WERI-Rb-1 (cell line): ENCODE results near the gene KHSRP.
A peak's percentile ranks its signal among the peaks of the same experiment; 100 is the strongest.

Experiments used
- DNase-seq: peaks from one replicate; pipeline ENCODE4 v3.0.0-alpha.2; 2020
- H3K27ac ChIP-seq: fragments of 250-450 bp; sonication (Bioruptor Pico); 2 replicates; pipeline ENCODE4 v1.5.1; 2020; ENCODE audit warnings: mild to moderate bottlenecking, moderate library complexity
- H3K27me3 ChIP-seq: fragments of 250-450 bp; sonication (Bioruptor Pico); 2 replicates; pipeline ENCODE4 v1.5.1; 2021; ENCODE audit warnings: mild to moderate bottlenecking, low read depth, moderate library complexity; ENCODE audit not compliant: insufficient read depth, severe bottlenecking
- H3K36me3 ChIP-seq: fragments of 250-450 bp; sonication (Bioruptor Pico); 2 replicates; pipeline ENCODE4 v1.5.1; 2020; ENCODE audit warnings: mild to moderate bottlenecking, moderate library complexity
- H3K4me3 ChIP-seq: 2 replicates; pipeline ENCODE4 v1.5.1; 2011; ENCODE audit warnings: low read depth, mild to moderate bottlenecking, control low read depth, low read length
- H3K9me3 ChIP-seq: fragments of 250-450 bp; sonication (Bioruptor Pico); 2 replicates; pipeline ENCODE4 v1.5.1; 2021; ENCODE audit warnings: mild to moderate bottlenecking, moderate library complexity; ENCODE audit not compliant: severe bottlenecking
- TF ChIP-seq, protein P1 (sequence below): IDR thresholded peaks from 2 replicates; pipeline ENCODE4 v1.5.1; 2011; ENCODE audit warnings: low read depth, mild to moderate bottlenecking, control low read depth, inconsistent platforms, low read length

The KHSRP gene

GRCh38 chr19:6393983-6394412, 30.6 kb downstream of the KHSRP start:
- Histone ChIP-seq H3K27me3 (no peaks in the 10 kb centered on the region), H3K27ac (peak overlapping the region; percentile 94), H3K36me3 (peaks cover 22% of the 10 kb centered on the region), H3K9me3 (no peaks in the 10 kb centered on the region), H3K4me3 (peak overlapping the region; percentile 91)
- DNase-seq = no peak
- TF ChIP-seq, protein P1, sequence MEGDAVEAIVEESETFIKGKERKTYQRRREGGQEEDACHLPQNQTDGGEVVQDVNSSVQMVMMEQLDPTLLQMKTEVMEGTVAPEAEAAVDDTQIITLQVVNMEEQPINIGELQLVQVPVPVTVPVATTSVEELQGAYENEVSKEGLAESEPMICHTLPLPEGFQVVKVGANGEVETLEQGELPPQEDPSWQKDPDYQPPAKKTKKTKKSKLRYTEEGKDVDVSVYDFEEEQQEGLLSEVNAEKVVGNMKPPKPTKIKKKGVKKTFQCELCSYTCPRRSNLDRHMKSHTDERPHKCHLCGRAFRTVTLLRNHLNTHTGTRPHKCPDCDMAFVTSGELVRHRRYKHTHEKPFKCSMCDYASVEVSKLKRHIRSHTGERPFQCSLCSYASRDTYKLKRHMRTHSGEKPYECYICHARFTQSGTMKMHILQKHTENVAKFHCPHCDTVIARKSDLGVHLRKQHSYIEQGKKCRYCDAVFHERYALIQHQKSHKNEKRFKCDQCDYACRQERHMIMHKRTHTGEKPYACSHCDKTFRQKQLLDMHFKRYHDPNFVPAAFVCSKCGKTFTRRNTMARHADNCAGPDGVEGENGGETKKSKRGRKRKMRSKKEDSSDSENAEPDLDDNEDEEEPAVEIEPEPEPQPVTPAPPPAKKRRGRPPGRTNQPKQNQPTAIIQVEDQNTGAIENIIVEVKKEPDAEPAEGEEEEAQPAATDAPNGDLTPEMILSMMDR = no peak

DNA sequence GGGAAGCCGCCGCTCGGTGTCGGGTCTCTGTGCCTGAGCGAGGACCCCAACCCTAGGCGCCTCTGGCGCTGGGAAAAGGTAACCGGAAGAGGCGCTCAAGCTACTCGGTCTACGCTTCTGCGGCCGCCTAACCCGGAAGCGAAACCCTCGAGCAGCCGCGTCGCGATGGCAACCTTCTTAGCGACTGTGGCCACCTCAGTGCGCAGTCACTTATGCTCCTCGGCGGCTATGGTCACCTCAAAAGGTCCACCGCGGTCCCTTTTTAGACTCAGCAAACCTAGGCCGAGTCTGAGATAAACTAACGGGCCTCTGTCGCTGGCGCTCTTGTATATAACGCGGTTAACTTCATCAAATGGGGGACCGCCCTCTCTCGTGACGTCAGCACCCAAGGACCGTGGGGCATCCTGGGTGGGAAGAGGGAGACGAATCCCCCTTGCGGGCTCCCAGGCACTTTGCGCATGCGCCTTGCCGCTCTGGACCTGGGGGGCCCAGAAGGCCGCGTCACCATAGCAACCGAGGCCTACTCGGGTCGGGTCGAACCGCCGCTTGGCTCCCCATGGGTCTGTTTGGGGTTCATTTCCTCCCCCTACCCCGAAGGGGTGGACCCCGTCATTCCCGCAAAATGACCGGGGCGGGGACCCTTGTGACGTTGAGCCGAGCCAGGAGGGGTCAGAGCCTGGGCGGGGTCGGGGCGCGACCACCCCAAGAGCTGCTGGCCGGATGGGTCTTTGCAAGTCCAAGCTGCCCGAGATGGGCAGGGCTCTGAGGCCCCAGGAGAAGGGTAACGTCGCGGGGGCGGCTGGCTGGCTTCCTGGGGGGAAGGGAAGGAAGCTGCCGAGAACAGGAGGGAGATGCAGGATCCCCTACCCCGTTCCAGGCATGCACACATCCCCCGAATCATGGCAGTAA, 31.3 kb downstream of the KHSRP start, which contains the start of gene GTF2F1:
Gene GTF2F1, minus strand, starts transcription at position 91 of the 909 bp plus-strand sequence. CDS start 169 bp downstream, outside the sequence.
- no peaks in the 10 kb centered on the region for H3K9me3 ChIP-seq
- H3K27me3 ChIP-seq = no peaks in the 10 kb centered on the region
- H3K36me3 ChIP-seq = peaks cover 29% of the 10 kb centered on the region
- H3K4me3 ChIP-seq = peak within 1 kb of the TSS; percentile 91
- TF ChIP-seq, protein P1 = peak; percentile 26; the same call in 1 of the 2 replicates
- peak; percentile 96 for DNase-seq
- H3K27ac ChIP-seq = peak within 1 kb of the TSS; percentile 94

GRCh38 chr19:6392221-6393073, 32.2 kb downstream of the KHSRP start:
- Histone ChIP-seq H3K36me3 (peaks cover 38% of the 10 kb centered on the region), H3K27ac (peak overlapping the region; percentile 94), H3K4me3 (peak overlapping the region; percentile 91), H3K9me3 (no peaks in the 10 kb centered on the region), H3K27me3 (no peaks in the 10 kb centered on the region)
- DNase-seq = no peak
- TF ChIP-seq, protein P1 = no peak

- no peak overlapping the region for H3K4me3 ChIP-seq
- TF ChIP-seq, protein P1 = no peak
- H3K27ac ChIP-seq = no peak overlapping the region
- peaks cover 76% of the 10 kb centered on the region for H3K36me3 ChIP-seq
- DNase-seq = no peak
- no peaks in the 10 kb centered on the region for H3K27me3 ChIP-seq
- no peaks in the 10 kb centered on the region for H3K9me3 ChIP-seq
Measured at GRCh38 chr19:6387372-6387771, 37.2 kb downstream of the KHSRP start.

DNA sequence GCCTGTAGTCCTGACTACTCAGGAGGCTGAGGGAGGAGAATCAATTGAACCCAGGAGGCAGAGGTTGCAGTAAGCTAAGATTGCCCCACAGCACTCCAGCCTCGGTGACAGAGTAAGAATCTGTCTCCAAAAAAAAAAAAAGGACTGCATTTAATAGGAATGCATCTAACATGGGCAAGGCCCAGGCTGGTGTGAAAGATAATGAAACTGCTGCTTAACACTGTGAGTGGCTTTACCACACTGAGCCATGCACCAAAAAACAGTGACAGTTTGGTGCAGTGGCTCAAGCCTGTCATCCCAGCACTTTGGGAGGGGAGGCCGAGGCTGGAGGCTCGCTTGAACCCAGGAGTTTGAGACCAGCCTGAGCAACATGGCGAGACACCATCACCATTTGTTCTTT, 40.2 kb downstream of the KHSRP start:
- H3K4me3 ChIP-seq = no peak overlapping the region
- H3K9me3 ChIP-seq = no peaks in the 10 kb centered on the region
- TF ChIP-seq, protein P1 = no peak
- H3K27ac ChIP-seq = no peak overlapping the region
- no peak for DNase-seq
- no peaks in the 10 kb centered on the region for H3K27me3 ChIP-seq
- H3K36me3 ChIP-seq = peaks cover 87% of the 10 kb centered on the region
